GM19463 (cell line): ENCODE data around the gene CLECL1.

Experiments used
- ATAC-seq: cut with Tn5 transposase; IDR thresholded peaks from one replicate; pipeline ENCODE4 v1.9.1; 2021; ENCODE audit warnings: mild to moderate bottlenecking, moderate library complexity; ENCODE audit not compliant: unreplicated experiment

The CLECL1 gene

GRCh38 chr12:9732921-9733461 lies at the start of gene CLECL1:
TSS of gene CLECL1 (minus strand) at chr12:9733097.
- ATAC-seq, result peak; percentile 41

DNA sequence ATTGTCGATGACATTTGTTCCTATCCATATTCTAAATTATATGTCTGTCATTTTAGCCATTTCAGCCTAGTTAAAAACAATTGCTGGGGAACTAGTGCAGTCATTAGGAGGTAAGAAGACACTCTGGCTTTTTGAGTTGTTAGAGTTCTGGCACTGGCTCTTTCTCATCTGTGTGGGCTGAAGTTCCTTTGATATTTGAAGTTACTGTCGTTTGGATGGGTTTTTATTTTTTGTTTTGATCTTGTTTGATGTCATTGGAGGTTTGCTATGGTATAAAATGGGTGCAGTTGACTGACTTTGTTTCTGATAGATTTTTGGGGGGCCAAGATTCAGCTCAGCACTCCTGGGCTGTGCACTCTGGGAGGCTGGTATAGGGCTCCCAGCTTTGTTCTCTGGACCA lies 48.5 kb upstream of the CLECL1 start:
- ATAC-seq, result no peak

- no peak for ATAC-seq
Measured at GRCh38 chr12:9779209-9779608, 46.3 kb upstream of the CLECL1 start.

DNA sequence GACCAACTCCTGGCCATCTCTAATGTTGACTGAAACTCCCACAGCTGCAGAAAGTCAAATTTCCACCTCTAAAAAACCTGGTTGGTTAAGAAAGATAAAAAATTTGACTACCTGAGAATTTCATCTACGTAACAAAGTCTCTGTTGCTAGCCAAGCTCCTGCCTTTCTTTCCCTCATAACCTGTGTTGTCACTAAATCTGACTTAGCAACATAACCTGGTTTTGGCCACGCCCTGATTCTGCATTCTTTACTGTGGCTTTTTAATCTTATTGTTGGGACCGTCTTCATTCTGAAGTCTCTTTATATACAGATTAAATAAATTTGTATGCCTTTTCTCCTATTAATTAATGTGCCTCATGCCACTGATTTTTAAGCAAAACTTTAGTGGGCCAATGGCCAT lies 43.9 kb upstream of the CLECL1 start:
- no peak for ATAC-seq

GRCh38 chr12:9773216-9773877 lies 40.5 kb upstream of the CLECL1 start:
- ATAC-seq, result no peak

GRCh38 chr12:9763025-9763424 lies 30.1 kb upstream of the CLECL1 start:
- no peak for ATAC-seq

GRCh38 chr12:9762369-9762768 lies 29.5 kb upstream of the CLECL1 start:
- no peak for ATAC-seq

- ATAC-seq, result no peak
Measured at GRCh38 chr12:9761419-9761781, 28.5 kb upstream of the CLECL1 start.

- ATAC-seq, result peak; percentile 39
Measured at GRCh38 chr12:9760699-9761418, 28.0 kb upstream of the CLECL1 start, which contains the start of gene CD69. TSS of gene CD69 (minus strand) at chr12:9760901. CDS start at chr12:9760820, 81 bp downstream.

DNA sequence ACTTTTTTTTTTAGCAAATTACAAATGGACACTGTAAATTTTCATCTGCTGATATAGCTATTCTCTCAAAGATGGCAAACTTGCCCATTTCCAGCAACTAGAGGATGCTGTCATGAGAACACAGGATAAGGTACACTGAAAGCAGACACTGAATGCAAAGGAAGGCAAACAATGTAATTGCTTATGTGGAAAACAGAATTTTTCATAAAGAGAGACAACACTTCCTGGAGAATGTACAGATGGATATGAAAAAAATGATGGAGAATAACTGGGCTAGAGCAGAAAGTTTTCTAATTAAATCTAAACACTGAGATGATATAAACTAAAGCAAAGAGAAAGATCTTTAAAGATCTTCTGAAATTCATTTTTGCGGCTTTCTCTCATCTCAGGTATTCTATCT lies 27.2 kb upstream of the CLECL1 start:
- no peak for ATAC-seq

GRCh38 chr12:9759694-9760093 lies 26.8 kb upstream of the CLECL1 start:
- ATAC-seq, result no peak

GRCh38 chr12:9758119-9758518 lies 25.2 kb upstream of the CLECL1 start:
- no peak for ATAC-seq

GRCh38 chr12:9757433-9758025 lies 24.6 kb upstream of the CLECL1 start:
- no peak for ATAC-seq

- ATAC-seq, result no peak
Measured at GRCh38 chr12:9756706-9757105, 23.8 kb upstream of the CLECL1 start.

GRCh38 chr12:9756170-9756569 lies 23.3 kb upstream of the CLECL1 start:
- ATAC-seq, result no peak

GRCh38 chr12:9755567-9755966 lies 22.7 kb upstream of the CLECL1 start:
- no peak for ATAC-seq

DNA sequence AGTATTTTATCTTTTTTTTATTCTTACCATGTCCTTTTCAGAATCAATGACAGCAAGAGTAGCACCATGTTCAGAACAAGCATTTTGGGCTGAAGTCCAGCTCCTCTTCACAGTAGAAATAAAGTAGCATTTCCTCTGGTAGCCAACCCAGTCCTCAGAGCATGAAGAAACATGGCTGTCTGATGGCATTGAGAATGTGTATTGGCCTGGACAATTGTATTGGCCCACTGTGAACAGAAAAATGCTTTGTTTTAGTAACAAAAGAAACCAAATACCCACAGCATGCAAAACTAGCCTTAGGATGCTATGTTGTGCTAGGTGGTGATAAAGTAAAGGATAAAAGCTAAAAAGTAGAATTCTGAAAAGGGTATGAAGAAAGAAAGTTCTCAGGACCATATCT lies 22.1 kb upstream of the CLECL1 start:
- no peak for ATAC-seq

DNA sequence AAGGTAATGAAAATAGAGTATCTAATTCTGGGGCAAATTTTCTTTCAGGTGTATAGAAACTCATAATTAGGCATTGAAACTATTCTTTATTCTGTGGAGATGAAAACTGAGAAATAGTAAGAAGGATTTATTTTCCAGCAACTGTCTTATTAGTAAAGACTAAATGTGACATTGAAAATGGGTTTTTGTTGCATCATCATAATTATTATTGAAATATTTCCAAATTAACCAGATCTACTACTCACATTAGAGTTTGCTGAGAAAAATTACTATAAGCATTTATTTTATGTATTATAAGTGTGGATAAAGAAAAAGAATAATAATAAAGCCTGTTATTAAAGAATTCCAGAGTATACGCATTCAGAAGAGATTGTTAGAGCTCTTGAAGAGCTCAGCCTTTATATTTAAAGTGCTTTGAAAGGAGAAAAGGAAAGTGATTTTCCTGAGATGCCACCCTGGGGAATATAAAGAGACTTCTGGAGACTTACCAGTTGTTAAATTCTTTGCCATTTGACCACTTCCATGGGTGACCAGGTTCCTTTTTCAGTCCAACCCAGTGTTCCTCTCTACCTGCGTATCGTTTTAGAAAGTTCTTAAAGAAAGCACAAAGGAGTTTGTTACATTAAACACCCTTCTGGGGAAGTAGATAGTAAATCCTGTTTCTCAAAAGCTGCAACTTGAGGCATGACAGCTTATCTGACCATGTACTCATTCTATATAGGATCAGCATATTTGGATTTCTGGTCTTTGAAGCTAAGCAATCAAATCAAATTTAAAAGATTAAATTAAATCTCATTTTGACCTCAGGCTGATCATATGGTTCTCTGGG lies 21.4 kb upstream of the CLECL1 start:
- no peak for ATAC-seq

GRCh38 chr12:9753498-9753897 lies 20.6 kb upstream of the CLECL1 start:
- ATAC-seq, result no peak

GRCh38 chr12:9753073-9753472 lies 20.2 kb upstream of the CLECL1 start:
- ATAC-seq, result no peak
